ENCODE results near the gene GRAP2. TPM values are rescaled to one million over a fixed set of nuclear protein-coding genes. Genes with fewer than 3 reads are reported as not detected.
A peak's percentile ranks its signal among the peaks of the same experiment; 100 is the strongest.

Gene GRAP2
- total and polyA plus RNA-seq, 2 of the 4 experiments (the other 2 are of a cell fraction), result not detected

- intact Hi-C loops (cut with micrococcal nuclease), result no loop called here
- Histone ChIP-seq H3K4me1 (ENCODE audit: control insufficient read depth, insufficient read depth, low read length) (no peaks in the 10 kb centered on the region), H4K91ac (ENCODE audit: insufficient read depth, low read depth, low read length) (no peak overlapping the region), H3K36me3 (ENCODE audit: control insufficient read depth, insufficient read depth, low read length) (no peaks in the 10 kb centered on the region), H2BK5ac (ENCODE audit: low read depth, low read length, poor library complexity, severe bottlenecking) (no peak overlapping the region), H2AK9ac (replicated peaks; ENCODE audit: low read depth, low read length, poor library complexity) (no peak overlapping the region), H2AK5ac (ENCODE audit: low read depth, low read length) (no peak overlapping the region), H3K9ac (ENCODE audit: low read depth, low read length) (no peak overlapping the region), H2AFZ (replicated peaks; ENCODE audit: low read length, poor library complexity) (no peak overlapping the region), H4K8ac (ENCODE audit: low read depth in 2 of 2, low read length in 2 of 2) (no peak overlapping the region), H4K20me1 (ENCODE audit: insufficient read depth, low read length) (no peaks in the 10 kb centered on the region), H3K23ac (ENCODE audit: low read depth, low read length) (no peak overlapping the region), H3K27me3 (ENCODE audit: control insufficient read depth, insufficient read depth, low read length) (peaks cover 64% of the 10 kb centered on the region), H3K56ac (ENCODE audit: extremely low read depth, insufficient read depth, low read length) (no peak overlapping the region), H4K5ac (ENCODE audit: low read depth, low read length) (no peak overlapping the region), H3K4me3 (ENCODE audit: insufficient read depth, low read depth, low read length) (no peak overlapping the region), H3K14ac (replicated peaks; ENCODE audit: low read depth, low read length) (no peak overlapping the region), H2BK20ac (ENCODE audit: low read depth, low read length) (no peak overlapping the region), H3K9me3 (ENCODE audit: control insufficient read depth, insufficient read depth, low read length) (no peaks in the 10 kb centered on the region), H3K9me1 (ENCODE audit: insufficient read depth, low read length) (no peaks in the 10 kb centered on the region), H3K4me2 (ENCODE audit: low read depth, low read length) (no peak overlapping the region), H3K18ac (ENCODE audit: low read depth, low read length) (no peak overlapping the region), H3K27ac (ENCODE audit: insufficient read depth, low read length) (no peak overlapping the region), H3K4ac (ENCODE audit: low read depth, low read length) (no peak overlapping the region), H2BK120ac (ENCODE audit: low read depth, low read length) (no peak overlapping the region), H3K79me1 (ENCODE audit: low read depth in 1 of 2, low read length in 2 of 2) (no peaks in the 10 kb centered on the region), H2BK15ac (ENCODE audit: low read depth, low read length) (no peak overlapping the region)
- ATAC-seq (ENCODE audit: low read depth), result no peak
- POLR2A ChIA-PET (ENCODE audit: unreplicated experiment), result no interaction called here
- in situ Hi-C loops (cut with MboI; ENCODE audit: low sequenced_read_pairs), result no loop called here
- TF ChIP-seq, protein P1, sequence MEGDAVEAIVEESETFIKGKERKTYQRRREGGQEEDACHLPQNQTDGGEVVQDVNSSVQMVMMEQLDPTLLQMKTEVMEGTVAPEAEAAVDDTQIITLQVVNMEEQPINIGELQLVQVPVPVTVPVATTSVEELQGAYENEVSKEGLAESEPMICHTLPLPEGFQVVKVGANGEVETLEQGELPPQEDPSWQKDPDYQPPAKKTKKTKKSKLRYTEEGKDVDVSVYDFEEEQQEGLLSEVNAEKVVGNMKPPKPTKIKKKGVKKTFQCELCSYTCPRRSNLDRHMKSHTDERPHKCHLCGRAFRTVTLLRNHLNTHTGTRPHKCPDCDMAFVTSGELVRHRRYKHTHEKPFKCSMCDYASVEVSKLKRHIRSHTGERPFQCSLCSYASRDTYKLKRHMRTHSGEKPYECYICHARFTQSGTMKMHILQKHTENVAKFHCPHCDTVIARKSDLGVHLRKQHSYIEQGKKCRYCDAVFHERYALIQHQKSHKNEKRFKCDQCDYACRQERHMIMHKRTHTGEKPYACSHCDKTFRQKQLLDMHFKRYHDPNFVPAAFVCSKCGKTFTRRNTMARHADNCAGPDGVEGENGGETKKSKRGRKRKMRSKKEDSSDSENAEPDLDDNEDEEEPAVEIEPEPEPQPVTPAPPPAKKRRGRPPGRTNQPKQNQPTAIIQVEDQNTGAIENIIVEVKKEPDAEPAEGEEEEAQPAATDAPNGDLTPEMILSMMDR (conservative IDR thresholded peaks at IDR 0.05; ENCODE audit: low read depth, low read length), result no peak
- TF ChIP-seq MXI1 (IDR thresholded peaks at IDR 0.05; ENCODE audit: borderline replicate concordance, low read depth, low read length), result no peak
- TF ChIP-seq CEBPB (IDR thresholded peaks at IDR 0.05; ENCODE audit: low read depth, low read length), result peak; percentile 32; the same call in 1 of the 2 replicates
- TF ChIP-seq MAZ (IDR thresholded peaks at IDR 0.05; ENCODE audit: borderline replicate concordance, low read depth, low read length), result no peak
- TF ChIP-seq POLR2A (IDR thresholded peaks at IDR 0.05; ENCODE audit: low read depth, low read length), result no peak
- TF ChIP-seq MAFK (IDR thresholded peaks at IDR 0.05; ENCODE audit: low read depth, low read length), result no peak
- no peak for DNase-seq
- WGBS, 2 experiments (ENCODE audit: extremely low coverage in 2 of 2, insufficient read length in 1 of 2), result 75% methylated on average over 13 of the region's 27 CpGs; no CpG with 5 or more reads in 1 of the 2 experiments
- BruUV-seq (replicated peaks), result no TSS peak
- CTCF ChIA-PET, result no interaction called here
- dilution Hi-C loops (cut with HindIII; ENCODE audit: low sequenced_read_pairs, unreplicated experiment), result no loop called here
Measured at GRCh38 chr22:40007853-40008710, 107.2 kb downstream of the GRAP2 start.
